GM19455 (cell line): ENCODE data around the gene NECAB2.
"Not testable (repeated sequence)": the region's sequence is repeated elsewhere in the genome, so short reads cannot be mapped to it uniquely, and the experiment has no call there.

ENCODE experiments used
- ATAC-seq: cut with Tn5 transposase; IDR thresholded peaks from one replicate; pipeline ENCODE4 v1.9.1; 2021; ENCODE audit not compliant: unreplicated experiment

The NECAB2 gene

DNA sequence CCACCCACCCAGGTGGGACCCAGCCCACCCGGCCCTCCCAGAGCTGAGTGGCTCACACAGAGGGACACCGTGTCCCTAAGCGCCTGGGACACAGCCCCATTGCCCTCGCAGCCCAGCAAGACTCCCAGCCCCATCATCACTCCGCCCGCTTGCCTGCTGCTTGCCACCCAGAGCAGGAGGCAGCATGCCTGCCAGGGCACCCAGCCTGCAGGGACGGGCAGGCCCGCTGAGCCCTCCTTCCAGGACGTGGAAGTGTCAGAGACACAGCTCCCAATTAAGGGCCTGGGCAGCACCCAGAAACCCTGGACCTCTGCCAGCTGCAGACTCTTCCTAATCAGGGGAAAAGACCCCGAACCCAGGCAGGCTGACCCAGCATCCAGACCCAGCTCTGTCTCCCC, 32.2 kb upstream of the NECAB2 start:
- ATAC-seq, result no peak

DNA sequence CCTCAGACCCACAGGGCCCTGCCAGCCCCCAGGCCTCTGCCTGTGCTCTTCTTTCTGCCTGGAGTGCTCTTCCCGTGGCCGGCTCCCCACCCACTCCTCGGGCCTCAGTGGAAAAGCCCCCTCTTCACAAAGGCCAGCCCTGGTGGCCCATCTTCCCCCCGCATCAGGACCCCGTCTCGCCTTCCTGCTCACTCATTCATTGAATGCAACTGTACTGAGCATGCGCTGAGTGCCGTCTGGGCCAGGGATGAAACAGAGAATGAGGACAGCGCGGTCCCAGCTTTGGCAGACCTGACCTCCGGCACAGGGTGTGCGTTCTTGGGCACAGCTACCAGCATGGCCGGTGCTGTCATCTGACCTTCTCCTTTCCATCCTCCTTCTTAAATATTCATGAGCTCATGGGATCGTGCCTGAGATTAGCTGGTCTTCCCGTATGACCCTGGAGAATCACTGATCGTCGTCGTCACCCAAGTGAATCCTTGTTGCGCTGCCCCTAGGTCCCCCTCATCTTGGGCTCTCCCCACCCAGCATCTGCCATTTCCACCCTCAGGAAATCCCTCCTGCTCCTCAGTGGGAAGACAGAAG, 31.4 kb upstream of the NECAB2 start:
- ATAC-seq, result no peak

DNA sequence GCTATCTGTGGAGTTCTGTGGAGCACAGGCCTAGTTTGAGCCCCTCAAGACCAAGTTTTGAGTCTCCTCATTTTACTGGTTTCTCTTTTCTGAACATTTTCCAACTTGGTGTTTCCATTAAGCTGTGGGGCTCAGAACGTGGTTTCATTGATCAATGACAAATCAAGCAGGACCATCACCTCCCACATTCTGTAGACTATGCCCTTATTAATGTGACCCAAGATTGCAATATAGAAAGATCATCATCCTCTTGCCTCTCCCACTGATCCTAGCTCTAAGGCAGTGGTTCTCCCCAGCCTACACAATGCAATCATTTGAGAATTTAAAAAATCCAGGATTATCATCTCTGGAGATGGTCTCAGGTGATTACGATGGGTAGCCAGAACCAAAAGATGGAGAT, 30.8 kb upstream of the NECAB2 start:
- no peak for ATAC-seq

DNA sequence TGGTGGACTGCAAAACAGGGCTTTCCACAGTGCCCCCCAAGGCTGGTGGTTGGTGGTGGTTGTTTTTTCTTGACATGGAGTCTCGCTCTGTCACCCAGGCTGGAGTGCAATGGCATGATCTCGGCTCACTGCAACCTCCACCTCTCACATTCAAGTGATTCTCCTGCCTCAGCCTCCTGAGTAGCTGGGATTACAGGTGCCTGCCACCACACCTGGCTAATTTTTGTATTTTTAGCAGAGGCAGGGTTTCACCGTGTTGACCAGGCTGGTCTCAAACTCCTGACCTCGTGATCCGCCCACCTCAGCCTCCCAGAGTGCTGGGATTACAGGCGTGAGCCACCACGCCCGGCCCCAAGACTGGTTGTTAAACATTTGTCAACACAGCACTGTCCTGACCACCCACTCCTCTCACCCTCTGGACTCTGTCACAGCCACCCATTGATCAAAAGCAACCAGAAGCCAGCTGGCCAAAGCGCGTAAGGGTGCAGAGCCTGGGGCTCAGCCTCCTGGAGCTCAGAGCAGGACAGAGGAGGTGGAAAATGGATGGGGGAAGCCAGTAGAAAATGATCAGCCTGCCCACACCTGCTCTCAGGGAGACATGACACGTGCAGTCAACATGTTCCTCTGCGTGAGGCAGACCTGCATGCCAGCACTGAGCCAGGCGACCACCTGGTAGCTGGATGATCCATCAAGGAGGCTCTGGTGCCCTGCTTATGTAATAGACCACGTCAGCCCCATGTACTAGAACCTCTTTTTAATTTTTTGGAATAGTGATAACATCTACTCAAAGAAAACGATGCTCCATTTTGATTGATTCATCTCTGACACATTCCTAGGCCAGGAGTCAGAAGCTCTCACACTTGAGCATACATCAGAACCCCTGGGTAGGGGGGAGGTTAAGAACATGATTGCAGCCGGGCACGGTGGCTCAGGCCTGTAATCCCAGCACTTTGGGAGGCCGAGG, 29.8 kb upstream of the NECAB2 start:
- no peak for ATAC-seq

DNA sequence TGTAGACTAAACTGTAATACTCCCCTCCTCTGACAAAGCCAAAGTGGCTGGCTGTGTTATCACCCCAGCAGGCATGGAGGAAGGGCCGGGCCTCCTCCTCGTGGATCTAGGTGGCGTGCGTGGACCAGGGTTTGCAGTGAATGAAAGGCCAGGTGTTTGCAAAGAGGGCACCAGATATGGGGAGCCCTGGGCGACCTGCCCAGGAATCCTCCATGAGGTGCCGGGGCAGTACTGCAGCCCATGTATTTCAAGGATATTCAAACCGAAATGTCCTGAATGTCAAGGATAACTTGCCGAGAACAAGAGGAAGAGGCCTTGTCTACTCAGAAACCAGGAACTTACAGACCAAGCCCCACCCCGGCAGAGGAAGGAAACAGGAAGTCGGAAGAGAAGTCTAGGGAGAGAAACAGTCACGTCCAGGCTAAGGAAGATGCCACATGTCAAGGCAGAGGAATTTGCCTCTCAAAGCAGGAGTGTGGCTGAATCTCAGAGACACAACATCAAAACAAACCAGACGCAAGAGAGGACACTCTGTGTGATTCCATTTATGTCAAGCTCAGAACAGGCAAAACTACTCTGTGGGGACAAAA, 28.7 kb upstream of the NECAB2 start:
- ATAC-seq, result no peak

DNA sequence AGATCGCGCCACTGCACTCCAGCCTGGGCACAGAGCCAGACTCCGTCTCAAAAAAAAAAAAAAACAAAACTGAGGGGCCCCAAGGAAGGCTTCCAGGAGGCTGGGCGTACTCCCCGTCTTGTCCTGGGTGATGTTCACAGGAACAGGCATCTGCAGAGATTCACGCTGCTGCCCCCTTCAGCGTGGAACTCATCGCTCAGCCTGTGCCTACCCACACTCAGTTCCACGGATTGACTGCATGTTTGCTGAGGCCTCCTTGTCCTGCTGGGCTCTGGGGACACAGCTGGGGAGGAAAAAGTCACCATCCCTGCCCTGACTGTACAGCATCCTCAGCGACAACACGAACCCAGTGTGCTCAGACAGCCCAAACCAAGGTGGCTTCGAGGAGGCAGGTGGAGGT, 27.9 kb upstream of the NECAB2 start:
- no peak for ATAC-seq

DNA sequence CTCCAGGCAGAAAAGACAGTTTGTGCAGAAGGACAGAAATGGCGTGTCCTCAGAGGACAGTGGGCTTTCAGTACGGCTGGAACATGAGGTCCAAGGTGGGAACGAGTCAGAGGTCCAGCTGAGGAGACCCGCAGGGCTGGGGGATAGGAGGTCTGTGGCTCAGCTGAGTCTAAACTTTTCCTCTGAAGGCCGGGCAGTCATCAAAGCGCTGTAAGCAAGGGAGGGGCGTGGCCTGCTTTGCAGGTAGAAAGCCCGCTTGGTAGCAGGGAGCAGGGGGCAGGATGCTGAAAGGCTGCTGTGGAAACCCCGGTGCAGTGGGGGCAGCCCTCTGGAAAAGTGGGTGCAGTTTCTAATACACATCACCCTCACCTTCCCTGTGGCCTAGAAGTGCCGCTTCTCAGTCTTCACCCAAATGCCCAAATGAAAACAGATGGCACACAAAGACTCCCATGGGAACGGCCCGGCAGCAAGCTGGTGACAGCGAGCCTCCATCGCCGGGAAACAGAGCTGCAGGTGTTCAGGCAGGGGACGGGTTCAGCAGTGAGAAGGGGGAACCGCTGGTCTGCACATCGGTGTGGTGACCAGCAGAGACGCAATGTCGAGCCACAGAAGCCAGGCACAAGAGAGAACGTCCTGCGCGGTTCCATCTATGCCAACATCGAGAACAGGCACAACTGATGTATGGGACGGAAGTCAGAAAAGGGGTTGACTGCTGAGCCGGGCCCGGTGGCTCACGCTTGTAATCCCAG, 27.2 kb upstream of the NECAB2 start:
- ATAC-seq, result no peak

DNA sequence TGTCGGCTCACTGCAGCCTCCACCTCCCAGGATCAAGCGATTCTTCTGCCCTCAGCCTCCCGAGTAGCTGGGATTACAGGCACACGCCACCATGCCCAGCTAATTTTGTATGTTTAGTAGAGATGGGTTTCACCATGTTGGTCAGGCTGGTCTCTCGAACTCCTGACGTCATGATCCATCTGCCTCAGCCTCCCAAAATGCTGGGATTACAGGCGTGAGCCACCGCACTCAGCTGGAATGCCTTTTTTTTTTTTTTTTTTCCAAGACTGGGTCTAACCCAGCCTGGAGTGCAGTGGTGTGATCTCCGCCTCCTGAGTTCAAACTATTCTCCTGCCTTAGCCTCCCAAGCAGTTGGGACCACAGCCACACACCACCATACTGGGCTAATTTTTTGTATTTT, 26.5 kb upstream of the NECAB2 start:
- not testable (repeated sequence) for ATAC-seq

DNA sequence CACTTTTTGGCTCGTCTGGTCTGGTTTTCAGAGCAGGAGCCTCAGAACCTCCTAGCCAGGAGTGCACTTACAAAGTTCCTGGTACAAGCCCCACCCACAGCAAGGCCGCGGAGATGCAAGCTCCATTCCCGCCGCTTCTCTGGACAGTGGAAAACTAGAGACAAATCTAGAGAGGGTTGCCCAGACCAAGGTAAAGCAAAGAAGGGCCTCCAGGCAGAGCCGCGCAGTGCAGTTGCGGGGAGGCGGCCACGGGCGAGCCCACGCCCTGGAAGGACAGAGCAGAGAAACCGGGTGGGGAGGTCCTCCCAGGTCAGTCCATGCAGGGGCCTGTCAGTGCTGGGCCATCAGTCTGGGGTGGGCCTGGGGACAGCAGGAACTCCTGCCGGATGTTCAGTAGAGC, 26.0 kb upstream of the NECAB2 start:
- no peak for ATAC-seq

DNA sequence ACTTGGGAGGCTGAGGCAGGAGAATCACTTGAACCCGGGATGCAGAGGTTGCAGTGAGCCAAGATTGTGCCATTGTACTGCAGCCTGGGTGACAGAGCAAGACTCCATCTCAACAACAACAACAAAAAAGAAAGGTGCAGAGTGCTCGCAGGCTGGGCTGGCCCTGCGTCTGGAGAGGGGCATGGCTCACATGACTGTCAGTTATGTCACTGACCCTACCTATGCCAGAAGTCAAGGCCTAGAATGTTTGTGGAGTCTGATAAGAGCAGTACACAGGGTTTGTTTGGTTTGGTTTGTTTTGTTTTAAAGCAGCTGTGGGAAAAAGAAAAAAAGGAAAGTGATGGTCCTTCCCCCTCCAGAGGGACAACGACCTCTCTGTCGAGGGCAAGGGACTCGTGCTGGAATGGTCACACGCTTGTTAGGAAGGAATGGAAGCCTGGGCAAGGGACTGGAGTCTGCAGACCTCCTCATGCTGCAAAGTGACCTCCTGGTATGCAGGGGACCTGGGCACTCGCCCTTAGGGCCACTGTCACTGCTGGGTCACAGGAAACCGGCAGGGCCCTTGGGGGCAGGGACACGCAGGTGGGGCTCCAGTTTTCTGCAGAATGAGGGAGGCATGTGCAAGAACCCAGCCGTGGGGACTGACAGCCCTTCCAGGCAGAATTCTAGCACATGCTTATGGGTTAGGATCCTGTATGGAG, 25.1 kb upstream of the NECAB2 start:
- ATAC-seq, result no peak

DNA sequence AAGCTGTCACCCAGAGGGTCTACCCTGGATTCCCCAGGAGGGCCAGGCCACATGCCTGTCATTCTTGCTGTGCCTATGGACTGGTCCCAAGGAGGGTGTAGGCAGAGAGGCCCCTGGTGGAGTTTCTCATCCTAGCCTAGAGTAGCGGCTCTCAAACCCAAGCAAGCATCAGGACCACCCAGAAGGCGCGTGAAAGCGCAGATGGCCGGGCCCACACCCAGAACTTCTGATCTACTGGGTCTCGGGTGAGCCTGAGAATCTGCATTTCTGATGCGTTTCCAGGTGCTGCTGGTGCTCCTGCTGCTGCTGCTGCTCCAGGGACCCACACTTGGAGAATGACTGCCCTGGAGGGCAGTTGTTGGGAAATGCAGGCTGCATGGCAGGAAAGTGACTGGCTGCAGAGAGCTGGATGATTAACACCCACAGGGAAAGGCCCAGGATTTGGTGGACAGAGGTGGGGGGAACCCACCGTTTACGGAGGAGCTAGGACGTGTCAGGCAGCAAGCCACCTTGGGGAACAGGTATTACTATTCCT, 24.5 kb upstream of the NECAB2 start:
- no peak for ATAC-seq

DNA sequence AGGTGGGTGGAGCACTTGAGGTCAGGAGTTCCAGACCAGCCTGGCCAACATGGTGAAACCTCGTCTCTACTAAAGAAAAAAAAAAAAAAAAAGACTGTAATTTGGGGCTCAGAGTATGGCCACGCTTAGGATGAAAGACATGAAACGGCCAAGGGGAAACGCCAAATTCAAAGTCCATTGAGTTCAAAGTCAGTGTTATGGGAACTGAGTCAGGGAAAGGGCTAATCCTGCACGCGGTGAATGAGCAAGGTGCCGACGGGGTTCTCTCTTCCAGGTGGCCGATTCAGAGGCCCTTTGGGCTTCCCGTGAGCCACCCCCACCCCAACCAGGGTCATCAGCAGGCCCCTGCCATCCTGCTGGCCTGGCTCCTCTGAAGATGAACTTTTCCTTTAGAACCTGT, 22.5 kb upstream of the NECAB2 start:
- no peak for ATAC-seq

DNA sequence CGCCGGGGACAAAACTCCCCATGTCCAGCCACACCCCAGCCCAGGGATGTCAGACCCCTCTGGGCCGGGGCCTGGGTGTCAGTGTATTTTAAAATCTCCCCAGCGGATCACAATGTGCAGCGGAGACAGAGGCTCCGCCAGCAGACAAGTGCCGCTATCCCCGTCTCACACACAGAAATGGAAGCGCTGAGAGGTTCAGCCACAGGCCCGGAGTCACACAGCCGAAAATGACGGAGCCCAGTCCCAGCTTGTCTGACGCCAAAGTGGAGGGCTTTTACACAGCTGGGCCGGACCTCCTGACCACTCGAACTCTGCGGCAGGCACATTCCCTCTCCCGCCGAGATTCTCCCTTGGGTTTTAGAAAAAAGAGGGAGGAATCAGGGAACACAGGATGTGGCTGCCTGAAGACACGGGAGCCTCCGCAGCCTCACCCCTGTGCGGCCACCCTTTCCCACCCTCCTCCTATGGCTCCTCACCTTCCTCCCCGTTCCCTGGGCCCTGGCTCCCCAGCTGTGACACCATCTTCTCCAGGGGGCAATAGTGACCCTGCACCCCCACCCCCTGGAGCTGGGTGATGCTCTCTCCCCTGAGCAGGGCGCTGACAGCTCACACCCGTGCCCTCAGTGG, 21.8 kb upstream of the NECAB2 start:
- no peak for ATAC-seq

DNA sequence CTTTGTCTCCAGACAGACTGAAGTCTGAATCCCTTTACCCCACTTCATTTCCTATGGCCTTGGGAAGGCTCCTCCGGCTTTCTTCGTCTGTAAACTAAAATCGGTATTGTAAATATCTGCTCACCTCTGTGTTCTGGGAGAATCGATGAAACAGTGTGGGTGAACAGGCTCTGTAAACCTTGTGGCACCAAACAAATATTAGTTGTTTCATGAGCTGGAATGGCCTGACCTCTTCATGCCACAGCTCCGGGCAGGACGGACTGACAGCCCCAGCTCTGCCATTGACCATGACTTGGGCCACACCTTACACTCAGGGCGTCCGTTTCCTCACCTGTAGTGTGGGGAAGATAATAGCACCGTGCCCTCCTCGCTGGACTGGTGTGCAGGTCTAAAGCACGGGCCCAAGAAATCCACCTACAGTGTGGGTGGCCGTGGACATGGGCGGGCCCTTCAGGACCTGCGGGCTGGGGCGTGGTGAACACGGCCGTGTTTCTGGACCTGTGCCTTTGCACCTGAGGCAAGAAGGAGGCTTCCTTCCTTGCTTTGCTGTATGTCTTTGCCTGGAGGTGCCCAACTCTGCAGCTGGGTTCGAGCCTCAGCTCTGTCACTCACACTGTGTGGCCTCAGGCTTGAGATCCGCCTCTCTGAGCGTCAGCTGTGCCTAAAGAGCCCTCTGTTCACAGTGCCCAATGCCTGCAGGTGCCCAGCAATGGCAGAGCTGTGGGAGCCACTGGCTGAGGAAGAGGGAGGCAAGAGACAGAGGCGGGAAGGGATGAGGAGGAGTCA, 21.1 kb upstream of the NECAB2 start:
- no peak for ATAC-seq

DNA sequence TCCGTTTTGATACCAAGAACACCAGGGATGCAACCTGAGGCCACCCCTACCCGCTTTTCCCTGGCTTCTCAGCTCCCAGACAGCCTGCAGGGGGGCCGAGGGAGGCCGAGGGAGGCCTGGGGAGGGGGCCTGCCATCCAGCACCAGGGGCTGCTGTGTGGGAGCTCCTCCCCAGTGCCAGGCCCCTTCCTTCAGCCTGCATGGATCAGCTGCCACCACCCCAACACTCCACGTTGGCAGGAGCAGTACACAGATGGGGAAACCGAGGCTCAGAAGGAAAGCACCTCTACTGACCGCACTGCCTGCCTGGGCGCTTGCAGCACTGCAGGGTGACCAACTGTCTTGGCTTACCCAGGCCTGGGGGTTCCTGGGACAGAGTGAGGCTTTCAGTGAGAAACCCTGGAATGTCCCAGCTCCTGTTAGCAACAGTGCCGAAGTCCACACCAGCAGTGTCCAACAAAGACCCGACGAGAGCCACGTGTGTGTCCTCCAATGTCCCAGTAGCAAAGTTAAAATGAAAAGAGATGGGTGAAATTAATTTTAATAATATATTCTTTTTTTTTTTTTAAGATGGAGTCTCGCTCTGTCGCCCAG, 20.3 kb upstream of the NECAB2 start:
- ATAC-seq, result no peak

DNA sequence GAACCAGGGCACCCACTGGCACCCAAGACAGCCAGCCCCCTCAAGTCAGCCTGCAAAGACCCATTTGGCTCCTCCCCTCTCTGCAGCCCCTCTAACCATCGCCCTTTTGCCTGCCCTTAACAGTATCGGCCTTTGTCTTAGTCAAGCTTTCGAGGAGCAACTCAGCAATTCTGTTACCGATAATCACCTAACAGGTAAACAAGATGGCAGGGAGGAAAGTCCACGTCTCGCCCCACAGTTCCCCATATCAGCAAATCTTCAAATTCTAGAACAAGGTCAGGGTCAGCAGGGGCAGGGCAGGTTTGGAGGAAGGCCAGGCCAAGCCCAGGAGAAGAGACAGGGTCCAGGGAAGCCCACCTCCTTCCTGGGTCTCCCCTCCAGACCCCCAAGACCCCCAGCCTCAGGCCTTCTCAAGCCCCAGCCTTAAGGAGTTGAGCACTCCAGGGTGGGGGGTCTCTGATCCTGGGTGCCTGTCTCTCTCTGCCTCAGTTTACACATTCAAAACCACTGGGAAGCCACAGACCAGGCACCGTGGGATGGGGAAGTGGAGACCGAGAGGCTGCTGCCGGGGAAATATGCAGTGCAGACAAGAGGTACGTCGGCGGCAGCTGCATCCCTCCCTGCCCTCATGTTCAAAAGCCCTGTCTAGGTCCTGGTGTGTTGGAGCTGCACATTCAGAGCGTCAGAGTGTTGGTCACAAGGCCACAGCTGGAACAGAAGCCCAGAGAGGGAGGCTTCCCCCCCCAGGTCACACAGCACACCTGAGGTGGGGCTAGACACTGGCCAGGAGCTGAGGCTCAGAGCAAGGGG, 18.9 kb upstream of the NECAB2 start:
- ATAC-seq, result no peak

DNA sequence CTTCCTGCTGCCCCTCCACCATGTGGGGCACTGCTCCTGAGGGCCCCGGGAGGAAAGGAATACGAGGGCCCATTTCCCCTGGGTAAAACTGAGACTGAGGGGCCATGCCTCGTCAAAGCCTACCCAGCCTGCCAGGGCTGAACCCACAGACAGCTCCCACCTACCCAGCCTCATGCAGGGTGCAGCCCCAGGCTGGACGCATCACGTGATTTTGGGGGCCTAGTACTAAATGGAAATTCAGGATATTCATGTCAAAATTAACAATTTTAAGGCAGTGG, 18.4 kb upstream of the NECAB2 start:
- no peak for ATAC-seq

DNA sequence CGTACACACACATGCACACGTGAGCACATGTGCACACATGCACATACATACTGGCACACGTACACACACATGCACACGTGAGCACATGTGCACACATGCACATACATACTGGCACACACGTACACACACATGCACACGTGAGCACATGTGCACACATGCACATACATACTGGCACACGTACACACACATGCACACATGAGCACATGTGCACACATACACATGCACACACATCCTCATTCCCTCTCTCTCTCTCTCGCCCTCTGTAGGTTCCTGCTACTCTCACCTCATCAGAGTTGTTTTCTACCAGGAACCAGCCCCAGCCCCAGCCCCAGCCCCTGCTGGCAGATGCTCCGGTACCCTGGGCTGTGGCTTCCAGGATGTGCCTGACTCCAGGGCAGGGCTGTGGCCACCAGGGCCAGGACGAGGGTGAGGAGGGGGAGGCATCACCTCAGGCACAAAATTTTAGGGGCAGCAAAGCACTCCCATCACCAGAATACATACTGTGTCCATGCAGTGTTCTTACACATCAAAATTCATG, 17.1 kb upstream of the NECAB2 start:
- ATAC-seq, result not testable (repeated sequence)
